ENCODE results near the gene YPEL3. TPM values are rescaled to one million over a fixed set of nuclear protein-coding genes. Genes with fewer than 3 reads are reported as not detected.
"Not testable (repeated sequence)": the region's sequence is repeated elsewhere in the genome, so short reads cannot be mapped to it uniquely, and the experiment has no call there.

YPEL3 gene
- total RNA-seq (2014; rRNA removed; shearing (Covaris generic)), result 10.3 and 13.0 TPM in 2 replicates

GRCh38 chr16:30096105-30096861, at the start of gene YPEL3:
Gene YPEL3 (minus strand): TSS chr16:30096213. CDS start chr16:30095482, 731 bp downstream.
- no peaks in the 10 kb centered on the region for H3K27me3 ChIP-seq
- peaks cover 14% of the 10 kb centered on the region for H3K9me3 ChIP-seq (replicated peaks)
- peak; percentile 90 for DNase-seq
- H3K36me3 ChIP-seq, result no peaks in the 10 kb centered on the region
- H3K4me1 ChIP-seq, result no peaks in the 10 kb centered on the region
- peak within 1 kb of the TSS; percentile 87 for H3K27ac ChIP-seq
- H3K4me3 ChIP-seq, result peak within 1 kb of the TSS; percentile 64

GRCh38 chr16:30145657-30146056, 49.6 kb upstream of the YPEL3 start:
- no peak overlapping the region for H3K4me3 ChIP-seq
- no peaks in the 10 kb centered on the region for H3K4me1 ChIP-seq
- H3K9me3 ChIP-seq (replicated peaks), result 0 out of 2 replicates have a peak, but pooled peaks cover 4% of the 10 kb centered on the region
- H3K36me3 ChIP-seq, result no peaks in the 10 kb centered on the region
- DNase-seq, result no peak
- H3K27me3 ChIP-seq, result no peaks in the 10 kb centered on the region
- H3K27ac ChIP-seq, result no peak overlapping the region

GRCh38 chr16:30144917-30145316, 48.9 kb upstream of the YPEL3 start:
- no peak for DNase-seq
- no peaks in the 10 kb centered on the region for H3K4me1 ChIP-seq
- no peaks in the 10 kb centered on the region for H3K36me3 ChIP-seq
- no peak overlapping the region for H3K27ac ChIP-seq
- 0 out of 2 replicates have a peak, but pooled peaks cover 4% of the 10 kb centered on the region for H3K9me3 ChIP-seq (replicated peaks)
- no peak overlapping the region for H3K4me3 ChIP-seq
- H3K27me3 ChIP-seq, result no peaks in the 10 kb centered on the region

GRCh38 chr16:30144017-30144416, 48.0 kb upstream of the YPEL3 start:
- no peak overlapping the region for H3K27ac ChIP-seq
- H3K9me3 ChIP-seq (replicated peaks), result no peaks in the 10 kb centered on the region
- H3K36me3 ChIP-seq, result no peaks in the 10 kb centered on the region
- no peak for DNase-seq
- no peaks in the 10 kb centered on the region for H3K27me3 ChIP-seq
- H3K4me1 ChIP-seq, result no peaks in the 10 kb centered on the region
- H3K4me3 ChIP-seq, result no peak overlapping the region

- DNase-seq, result no peak
- no peaks in the 10 kb centered on the region for H3K27me3 ChIP-seq
- H3K4me3 ChIP-seq, result no peak overlapping the region
- no peaks in the 10 kb centered on the region for H3K4me1 ChIP-seq
- H3K27ac ChIP-seq, result no peak overlapping the region
- no peaks in the 10 kb centered on the region for H3K9me3 ChIP-seq (replicated peaks)
- no peaks in the 10 kb centered on the region for H3K36me3 ChIP-seq
Observed at GRCh38 chr16:30143347-30143702, 47.3 kb upstream of the YPEL3 start.

- Histone ChIP-seq H3K27me3 (no peaks in the 10 kb centered on the region), H3K4me1 (no peaks in the 10 kb centered on the region), H3K27ac (no peak overlapping the region), H3K36me3 (no peaks in the 10 kb centered on the region), H3K9me3 (replicated peaks) (no peaks in the 10 kb centered on the region), H3K4me3 (no peak overlapping the region)
- DNase-seq, result no peak
Observed at GRCh38 chr16:30142672-30143346, 46.8 kb upstream of the YPEL3 start.

GRCh38 chr16:30141750-30142149, 45.7 kb upstream of the YPEL3 start:
- DNase-seq, result no peak

GRCh38 chr16:30139583-30140481, 43.8 kb upstream of the YPEL3 start:
- Histone ChIP-seq H3K4me3 (no peak overlapping the region), H3K36me3 (no peaks in the 10 kb centered on the region), H3K4me1 (no peaks in the 10 kb centered on the region), H3K27ac (no peak overlapping the region), H3K27me3 (no peaks in the 10 kb centered on the region), H3K9me3 (replicated peaks) (no peaks in the 10 kb centered on the region)
- DNase-seq, result no peak

More at GRCh38 chr16:30141750-30142149, 45.7 kb upstream of the YPEL3 start:
- H3K4me1 ChIP-seq, result no peaks in the 10 kb centered on the region
- H3K36me3 ChIP-seq, result no peaks in the 10 kb centered on the region
- H3K27ac ChIP-seq, result no peak overlapping the region
- H3K27me3 ChIP-seq, result no peaks in the 10 kb centered on the region
- H3K4me3 ChIP-seq, result no peak overlapping the region
- no peaks in the 10 kb centered on the region for H3K9me3 ChIP-seq (replicated peaks)

- Histone ChIP-seq H3K4me3 (no peak overlapping the region), H3K4me1 (no peaks in the 10 kb centered on the region), H3K27ac (no peak overlapping the region), H3K9me3 (replicated peaks) (no peaks in the 10 kb centered on the region), H3K36me3 (no peaks in the 10 kb centered on the region), H3K27me3 (no peaks in the 10 kb centered on the region)
- DNase-seq, result no peak
Observed at GRCh38 chr16:30137897-30138296, 41.9 kb upstream of the YPEL3 start.

GRCh38 chr16:30136971-30137605, 41.1 kb upstream of the YPEL3 start:
- no peak for DNase-seq
- Histone ChIP-seq H3K36me3 (no peaks in the 10 kb centered on the region), H3K9me3 (replicated peaks) (no peaks in the 10 kb centered on the region), H3K4me3 (no peak overlapping the region), H3K4me1 (no peaks in the 10 kb centered on the region), H3K27me3 (no peaks in the 10 kb centered on the region), H3K27ac (no peak overlapping the region)

GRCh38 chr16:30132591-30132990, 36.6 kb upstream of the YPEL3 start:
- H3K4me1 ChIP-seq, result no peaks in the 10 kb centered on the region
- H3K27me3 ChIP-seq, result no peaks in the 10 kb centered on the region
- no peak for DNase-seq
- H3K36me3 ChIP-seq, result no peaks in the 10 kb centered on the region
- H3K9me3 ChIP-seq (replicated peaks), result no peaks in the 10 kb centered on the region
- no peak overlapping the region for H3K4me3 ChIP-seq
- no peak overlapping the region for H3K27ac ChIP-seq

GRCh38 chr16:30131869-30132475, 36.0 kb upstream of the YPEL3 start:
- no peaks in the 10 kb centered on the region for H3K27me3 ChIP-seq
- H3K27ac ChIP-seq, result no peak overlapping the region
- H3K9me3 ChIP-seq (replicated peaks), result no peaks in the 10 kb centered on the region
- no peaks in the 10 kb centered on the region for H3K36me3 ChIP-seq
- H3K4me3 ChIP-seq, result no peak overlapping the region
- H3K4me1 ChIP-seq, result no peaks in the 10 kb centered on the region
- no peak for DNase-seq

GRCh38 chr16:30127993-30128392, 32.0 kb upstream of the YPEL3 start:
- H3K9me3 ChIP-seq (replicated peaks), result no peaks in the 10 kb centered on the region
- H3K4me1 ChIP-seq, result no peaks in the 10 kb centered on the region
- no peaks in the 10 kb centered on the region for H3K36me3 ChIP-seq
- no peaks in the 10 kb centered on the region for H3K27me3 ChIP-seq
- H3K4me3 ChIP-seq, result no peak overlapping the region
- DNase-seq, result no peak
- H3K27ac ChIP-seq, result no peak overlapping the region

- not testable (repeated sequence) for H3K4me3 ChIP-seq; H3K36me3 ChIP-seq; H3K9me3 ChIP-seq (replicated peaks); H3K4me1 ChIP-seq; H3K27me3 ChIP-seq; H3K27ac ChIP-seq; DNase-seq
Observed at GRCh38 chr16:30125690-30126089, 29.7 kb upstream of the YPEL3 start.

Measured in SJCRH30 (cell line).